Mucosa of stomach (tissue), 1 donor: ENCODE measurements around the gene LRPAP1.
"Not testable (repeated sequence)": the region's sequence is repeated elsewhere in the genome, so short reads cannot be mapped to it uniquely, and the experiment has no call there.

Experiments
- H3K27me3 ChIP-seq: one replicate; pipeline ENCODE4 v1.7.0; 2013; ENCODE audit warnings: mild to moderate bottlenecking, low read length; ENCODE audit not compliant: control insufficient read depth, insufficient read depth
- H3K36me3 ChIP-seq: one replicate; pipeline ENCODE4 v1.7.0; 2013; ENCODE audit warnings: low read length; ENCODE audit not compliant: control insufficient read depth, insufficient read depth
- H3K4me1 ChIP-seq: one replicate; pipeline ENCODE4 v1.7.0; 2013; ENCODE audit warnings: mild to moderate bottlenecking, low read length; ENCODE audit not compliant: control insufficient read depth, insufficient read depth
- H3K4me3 ChIP-seq: one replicate; pipeline ENCODE4 v1.7.0; 2013; ENCODE audit warnings: low read length
- H3K9ac ChIP-seq: one replicate; pipeline ENCODE4 v1.7.0; 2013; ENCODE audit warnings: mild to moderate bottlenecking, low read length, moderate library complexity
- H3K9me3 ChIP-seq: one replicate; pipeline ENCODE4 v1.7.0; 2013; ENCODE audit warnings: mild to moderate bottlenecking, low read length, moderate library complexity; ENCODE audit not compliant: control insufficient read depth
- donor health status: Pancreatic carcinoma.

The LRPAP1 gene

DNA sequence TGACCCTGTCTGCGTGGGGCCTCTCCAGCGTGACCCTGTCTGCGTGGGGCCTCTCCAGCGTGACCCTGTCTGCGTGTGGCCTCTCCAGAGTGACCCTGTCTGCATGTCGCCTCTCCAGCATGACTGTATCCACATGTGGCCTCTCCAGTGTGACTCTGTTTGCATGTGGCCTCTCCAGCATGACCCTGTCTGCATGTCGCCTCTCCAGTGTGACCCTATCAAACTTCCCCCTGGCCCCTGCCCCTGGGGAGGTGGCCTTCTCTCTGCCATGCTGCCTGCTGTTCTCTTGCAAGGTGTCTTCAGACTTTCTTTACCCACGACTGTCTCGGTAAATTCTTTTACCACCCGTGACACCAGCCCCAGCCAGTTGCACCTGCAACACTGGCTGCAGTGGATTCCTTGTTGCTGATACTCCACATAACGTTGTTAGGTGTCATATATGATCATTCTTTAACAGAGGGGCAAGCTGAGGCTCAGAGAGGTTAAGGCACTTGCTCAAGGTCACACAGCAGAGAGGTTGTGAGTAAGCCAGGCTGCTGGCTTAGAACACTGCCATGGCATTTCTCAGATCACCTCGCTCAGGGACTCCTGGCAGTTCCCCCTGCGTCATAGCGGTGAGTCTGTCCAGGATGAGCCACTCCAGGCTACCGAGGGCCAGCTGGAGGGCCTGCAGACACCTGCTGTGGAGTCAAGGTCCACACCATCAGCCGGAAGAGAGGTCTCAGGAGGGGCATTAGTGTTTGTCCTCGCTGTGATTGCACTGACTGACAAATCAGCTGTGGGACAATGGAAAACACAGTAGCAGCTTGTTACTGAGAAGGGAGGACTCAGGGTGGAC lies 25.7 kb upstream of the LRPAP1 start:
- not testable (repeated sequence) for H3K4me3 ChIP-seq, H3K9me3 ChIP-seq, H3K36me3 ChIP-seq, H3K9ac ChIP-seq, H3K4me1 ChIP-seq, H3K27me3 ChIP-seq

DNA sequence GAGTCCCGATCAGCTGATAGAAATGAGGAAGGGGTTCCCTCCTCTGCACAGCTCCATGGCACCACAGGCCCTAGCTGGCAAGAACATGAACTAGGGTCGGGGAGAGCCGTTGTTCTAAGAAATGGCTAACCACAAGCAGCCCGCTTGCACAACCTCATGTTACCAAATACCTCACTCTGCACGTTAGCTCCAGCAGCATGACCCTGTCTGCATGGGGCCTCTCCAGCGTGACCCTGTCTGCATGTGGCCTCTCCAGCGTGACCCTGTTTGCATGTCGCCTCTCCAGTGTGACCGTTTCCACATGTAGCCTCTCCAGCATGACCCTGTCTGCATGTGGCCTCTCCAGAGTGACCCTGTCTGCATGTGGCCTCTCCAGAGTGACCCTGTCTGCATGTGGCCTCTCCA lies 24.9 kb upstream of the LRPAP1 start:
- not testable (repeated sequence) for H3K36me3 ChIP-seq, H3K4me3 ChIP-seq, H3K27me3 ChIP-seq, H3K9ac ChIP-seq, H3K4me1 ChIP-seq, H3K9me3 ChIP-seq

DNA sequence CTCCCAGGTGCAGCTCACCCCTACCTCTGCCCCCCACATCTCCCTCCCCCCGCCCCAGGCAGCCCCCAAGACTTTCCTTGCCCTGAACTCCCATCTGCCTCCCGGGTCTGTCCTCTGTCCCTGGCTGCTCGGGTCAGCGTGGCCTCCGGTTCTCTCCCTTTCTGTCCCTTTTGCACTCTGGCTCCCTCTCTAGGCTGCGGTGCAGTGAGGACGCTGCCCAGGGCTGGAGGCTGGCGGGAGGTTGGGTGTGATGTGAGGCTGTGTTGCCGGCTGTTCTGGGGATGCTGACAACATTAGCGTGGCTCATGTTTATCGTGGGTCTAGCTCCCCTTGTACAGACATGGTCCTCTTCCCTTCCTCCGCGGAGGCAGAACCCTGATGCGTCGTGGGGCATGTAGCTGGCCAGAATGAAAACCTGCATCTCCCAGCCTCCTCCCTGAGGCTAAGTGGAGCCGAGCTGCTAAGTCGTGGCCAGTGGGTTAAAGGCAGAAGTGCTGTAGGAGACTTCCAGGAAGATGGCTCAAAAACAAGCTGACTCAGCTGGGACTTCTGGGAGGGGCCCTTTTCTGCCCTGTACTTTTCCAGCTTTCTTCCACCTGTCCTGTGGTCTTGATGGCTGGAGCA lies 24.1 kb upstream of the LRPAP1 start:
- H3K36me3 ChIP-seq, H3K4me1 ChIP-seq, H3K27me3 ChIP-seq, H3K9ac ChIP-seq, H3K9me3 ChIP-seq, H3K4me3 ChIP-seq: not testable (repeated sequence)

DNA sequence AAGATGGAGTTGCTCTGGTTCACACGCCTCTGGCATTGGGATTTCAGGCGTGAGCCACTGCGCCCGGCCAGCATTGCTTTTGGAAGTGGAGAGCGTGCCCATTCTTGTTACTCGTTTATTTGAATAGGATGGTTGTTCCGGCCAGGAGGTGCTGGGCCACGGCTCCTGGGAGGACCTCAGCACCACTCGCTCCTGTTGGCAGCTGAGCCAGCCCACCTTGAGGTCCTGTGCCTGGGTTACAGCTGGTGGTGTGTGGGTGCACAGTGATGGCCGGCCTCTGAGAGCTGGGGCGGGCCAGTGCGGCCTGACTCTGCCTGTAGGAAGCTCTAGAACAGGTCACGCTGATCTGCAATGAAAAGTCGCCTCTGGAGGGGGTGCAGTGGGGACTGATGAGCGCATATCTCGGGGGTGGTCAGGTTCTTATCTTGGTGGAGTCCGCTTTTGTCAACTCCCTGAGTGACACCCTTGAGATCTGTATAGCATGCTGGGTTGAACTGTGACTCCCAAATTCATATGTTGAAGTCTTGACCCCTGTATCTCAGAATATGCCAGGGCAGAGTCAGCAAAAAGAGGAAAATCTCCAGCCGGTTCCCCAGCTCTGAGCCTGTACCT lies 23.3 kb upstream of the LRPAP1 start:
- H3K27me3 ChIP-seq, H3K4me3 ChIP-seq, H3K4me1 ChIP-seq, H3K36me3 ChIP-seq, H3K9ac ChIP-seq, H3K9me3 ChIP-seq: not testable (repeated sequence)

DNA sequence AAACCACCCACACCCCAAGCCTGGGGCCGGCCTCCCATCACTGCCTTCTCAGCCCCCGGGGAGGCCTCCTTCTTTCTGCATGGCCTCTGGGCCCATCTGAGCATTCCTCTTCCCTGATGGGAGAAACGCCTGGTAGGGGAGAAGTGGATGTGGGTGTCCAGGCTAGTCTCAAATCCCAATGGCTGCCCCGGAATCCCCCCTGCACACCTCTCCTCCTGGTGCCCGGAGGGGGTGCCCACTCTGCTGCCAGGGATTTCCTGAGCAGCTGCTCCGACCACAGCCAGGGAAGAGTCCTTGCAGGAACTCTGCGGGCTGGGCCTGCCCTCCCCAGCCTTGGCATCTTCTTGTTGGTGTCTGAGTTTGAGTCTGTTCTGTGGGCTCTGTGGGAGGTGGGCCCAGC lies 19.1 kb upstream of the LRPAP1 start:
- H3K4me1 ChIP-seq, H3K9ac ChIP-seq, H3K4me3 ChIP-seq, H3K9me3 ChIP-seq, H3K27me3 ChIP-seq, H3K36me3 ChIP-seq: not testable (repeated sequence)

DNA sequence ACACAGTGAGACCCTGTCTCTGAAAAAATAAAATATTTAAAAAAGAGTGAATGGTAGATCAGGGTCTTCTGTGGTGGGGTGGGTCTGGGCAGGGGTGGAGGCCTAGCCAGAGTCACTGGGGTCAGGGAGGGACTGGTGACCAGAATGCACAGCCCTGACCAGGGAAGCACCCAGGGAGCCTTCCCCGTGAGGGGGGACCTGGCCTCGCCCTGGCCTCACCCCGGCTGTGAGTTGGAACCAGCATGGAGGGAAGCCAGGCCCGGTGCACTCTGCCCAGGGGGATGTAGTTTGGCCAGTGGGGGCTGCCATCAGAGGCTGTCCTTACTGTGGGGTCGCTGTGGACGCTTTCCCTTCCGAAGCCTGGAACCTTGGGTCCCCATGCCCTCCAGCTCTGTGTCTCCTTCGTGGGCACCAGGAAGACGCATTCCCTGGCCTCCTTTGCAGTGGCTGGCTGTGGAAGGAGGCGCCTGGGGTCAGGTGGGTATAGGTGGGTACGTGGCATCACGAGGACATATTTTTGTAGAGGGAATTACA lies 18.6 kb upstream of the LRPAP1 start:
- not testable (repeated sequence) for H3K36me3 ChIP-seq, H3K27me3 ChIP-seq, H3K9ac ChIP-seq, H3K4me3 ChIP-seq, H3K4me1 ChIP-seq, H3K9me3 ChIP-seq

DNA sequence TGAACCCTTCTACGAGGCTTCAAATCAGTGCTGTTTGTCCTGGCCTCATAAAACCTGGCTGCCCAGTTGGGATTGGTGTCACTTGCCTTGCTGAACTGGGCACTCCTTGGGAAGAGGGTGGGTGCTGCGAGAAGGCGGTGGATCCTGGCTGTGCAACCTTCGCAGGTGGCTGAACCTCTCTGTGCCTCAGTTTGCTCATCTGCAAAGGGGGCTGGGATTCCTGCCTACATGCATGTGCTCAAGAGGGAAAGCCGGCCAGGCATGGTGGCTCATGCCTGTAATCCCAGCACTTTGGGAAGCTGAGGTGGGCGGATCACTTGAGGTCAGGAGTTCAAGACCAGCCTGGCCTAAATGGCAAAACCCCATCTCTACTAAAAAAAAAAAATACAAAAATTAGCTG lies 17.8 kb upstream of the LRPAP1 start:
- H3K9me3 ChIP-seq, H3K36me3 ChIP-seq, H3K4me3 ChIP-seq, H3K27me3 ChIP-seq, H3K9ac ChIP-seq, H3K4me1 ChIP-seq: not testable (repeated sequence)

DNA sequence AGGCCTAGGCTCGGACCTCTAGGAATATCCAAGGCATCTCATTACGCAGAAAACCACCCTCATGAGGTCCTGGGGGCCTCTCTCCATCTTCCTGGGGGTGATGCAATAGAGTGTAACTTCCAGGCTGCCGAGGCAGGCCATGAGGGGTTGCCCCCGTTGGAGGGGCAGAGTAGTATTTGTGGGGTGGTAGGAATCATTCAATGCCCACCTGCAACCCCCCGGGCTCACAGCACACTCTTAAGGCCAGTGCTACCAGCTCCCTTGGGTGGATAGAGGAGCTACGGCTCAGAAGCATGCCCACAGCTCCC lies 17.4 kb upstream of the LRPAP1 start:
- H3K27me3 ChIP-seq, H3K4me3 ChIP-seq, H3K9me3 ChIP-seq, H3K4me1 ChIP-seq, H3K36me3 ChIP-seq, H3K9ac ChIP-seq: not testable (repeated sequence)

DNA sequence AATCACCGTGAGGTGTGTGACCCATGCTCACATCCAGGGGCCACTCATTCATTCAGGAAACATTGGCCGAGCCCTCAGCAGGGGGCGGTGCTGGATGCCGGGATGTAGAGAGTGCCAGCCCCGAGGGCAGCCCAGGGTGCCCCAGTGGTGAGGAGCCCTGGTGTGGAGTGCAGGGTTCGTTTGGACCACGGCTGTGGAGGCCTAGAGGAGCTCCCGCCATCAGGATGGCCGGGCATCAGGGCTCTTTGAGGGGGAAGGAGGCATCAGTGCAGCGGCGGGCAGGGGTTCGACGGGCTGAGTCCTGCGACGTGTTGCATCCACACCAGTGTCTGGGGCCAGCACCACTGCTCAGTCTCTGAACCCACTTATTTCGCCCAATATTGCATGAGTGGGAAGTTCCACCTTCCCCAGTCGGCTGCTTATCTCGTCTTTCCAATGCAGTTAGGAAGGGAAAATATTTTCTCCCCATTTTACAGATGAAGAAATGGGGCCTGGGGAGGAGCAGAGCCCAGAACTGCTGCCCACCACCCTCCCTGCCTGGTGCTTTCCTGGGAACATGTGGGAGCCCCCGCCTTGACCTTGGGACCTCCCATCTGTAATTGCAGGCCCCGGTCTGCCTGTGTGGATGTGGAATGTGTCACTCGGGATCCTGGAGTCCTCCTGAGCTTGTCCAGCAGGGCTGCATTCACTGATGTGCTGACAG lies 16.9 kb upstream of the LRPAP1 start:
- not testable (repeated sequence) for H3K9ac ChIP-seq, H3K36me3 ChIP-seq, H3K4me1 ChIP-seq, H3K9me3 ChIP-seq, H3K4me3 ChIP-seq, H3K27me3 ChIP-seq

DNA sequence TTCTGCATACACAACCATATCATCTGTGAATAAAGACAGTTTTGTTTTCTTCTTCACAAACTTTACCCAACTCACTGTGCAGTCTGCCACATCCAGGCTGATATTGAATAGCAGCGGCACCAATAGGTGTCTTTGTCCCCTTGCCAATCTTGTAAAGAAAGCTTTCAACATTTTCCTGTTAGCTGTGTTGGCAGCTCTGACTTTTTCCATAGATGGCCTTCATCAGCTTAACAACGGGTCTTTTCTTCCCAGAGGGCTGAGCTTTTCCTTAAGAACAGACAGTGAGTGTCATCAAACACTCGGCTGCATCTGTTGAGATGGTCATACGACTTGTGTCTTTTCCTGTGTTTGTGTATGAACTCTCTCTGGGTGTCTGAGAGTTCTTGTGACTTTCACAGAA lies 14.5 kb upstream of the LRPAP1 start:
- not testable (repeated sequence) for H3K4me1 ChIP-seq, H3K4me3 ChIP-seq, H3K9me3 ChIP-seq, H3K36me3 ChIP-seq, H3K27me3 ChIP-seq, H3K9ac ChIP-seq

DNA sequence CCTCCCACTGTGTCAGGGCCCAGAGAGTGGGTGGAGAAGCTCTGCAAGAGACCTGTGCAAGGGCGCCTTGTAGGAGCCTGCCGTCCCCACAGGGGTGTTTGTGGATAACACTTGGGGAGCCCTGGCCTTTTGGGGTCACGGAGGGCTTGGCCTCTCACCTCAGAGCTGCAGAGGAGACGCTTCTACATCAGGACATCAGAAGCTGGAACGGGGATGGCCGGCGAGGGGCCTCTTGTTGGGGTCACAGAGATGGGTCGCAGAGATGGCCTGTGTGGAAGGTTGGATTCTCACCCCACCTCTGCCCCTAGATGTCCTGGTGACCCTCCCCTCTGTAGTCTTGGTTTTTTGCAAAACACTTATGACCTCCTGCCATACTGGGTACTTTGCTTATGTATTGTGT lies 13.1 kb upstream of the LRPAP1 start:
- not testable (repeated sequence) for H3K27me3 ChIP-seq, H3K4me3 ChIP-seq, H3K36me3 ChIP-seq, H3K4me1 ChIP-seq, H3K9ac ChIP-seq, H3K9me3 ChIP-seq

DNA sequence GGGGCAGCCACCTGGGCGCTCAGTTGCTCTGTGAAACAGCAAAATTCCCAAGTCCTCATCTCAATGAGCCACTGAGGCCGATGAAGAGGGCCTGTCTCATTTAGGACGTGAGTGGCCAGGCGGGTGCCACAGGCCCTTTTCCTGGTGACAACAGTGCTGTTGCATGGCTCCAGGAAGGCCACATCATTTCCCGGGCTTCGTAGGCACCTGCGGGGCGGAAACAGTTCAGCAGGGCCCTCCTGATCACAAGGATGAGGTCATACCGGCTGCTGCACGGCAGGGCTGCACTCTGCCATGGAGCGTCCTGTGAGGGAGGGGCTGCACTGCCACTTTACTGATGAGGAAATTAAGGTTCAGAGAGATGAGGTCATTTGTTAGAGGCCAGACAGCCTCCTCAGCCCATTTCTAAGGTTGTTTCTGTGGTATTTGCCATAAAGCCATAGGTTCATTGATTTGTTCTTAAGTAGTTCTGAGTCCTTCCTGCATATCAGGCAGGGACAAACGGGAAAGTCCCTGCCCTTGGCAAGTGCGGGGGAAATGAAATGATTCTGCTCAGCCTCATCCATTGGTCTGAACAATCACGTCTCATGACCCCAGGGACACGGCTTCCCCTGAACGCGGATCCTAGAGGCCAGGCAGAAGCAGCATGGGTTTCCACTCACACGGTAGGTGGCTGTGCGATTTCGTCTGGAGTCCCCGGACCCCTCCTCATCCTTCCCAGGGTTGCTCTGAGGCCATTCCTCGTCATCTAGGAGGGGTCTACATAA lies 12.2 kb upstream of the LRPAP1 start:
- H3K27me3 ChIP-seq, H3K36me3 ChIP-seq: not testable (repeated sequence)

More for the DNA sequence above, 12.2 kb upstream of the LRPAP1 start:
- H3K4me1 ChIP-seq, H3K4me3 ChIP-seq, H3K9ac ChIP-seq, H3K9me3 ChIP-seq: not testable (repeated sequence)
